ENCODE results near the gene C11orf58. TPM values are rescaled to one million over a fixed set of nuclear protein-coding genes. Genes with fewer than 3 reads are reported as not detected.

The C11orf58 gene
- total RNA-seq, 1 experiment from 2014 or later = 157 TPM

DNA sequence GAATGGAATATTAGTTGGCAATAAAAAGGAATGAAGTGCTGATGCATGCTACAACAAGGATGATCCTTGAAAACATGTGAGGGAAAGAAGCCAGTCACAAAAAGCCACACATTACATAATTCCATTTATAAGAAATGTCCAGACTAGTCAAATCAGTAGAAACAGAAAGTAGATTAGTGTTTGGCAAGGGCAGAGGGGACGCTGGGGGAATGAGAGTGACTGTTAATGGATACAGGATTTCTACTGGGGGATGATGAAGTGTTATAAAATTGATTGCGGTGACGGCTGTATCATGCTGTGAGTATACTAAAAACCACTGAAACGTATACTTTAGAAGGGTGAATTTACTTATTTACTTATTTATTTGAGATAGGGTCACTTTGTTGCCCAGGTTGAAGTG, 57.9 kb downstream of the C11orf58 start:
- intact Hi-C loops (cut with micrococcal nuclease; ENCODE audit: unreplicated experiment) = no loop called here
- H3K36me3 Mint-ChIP-seq (ENCODE audit: insufficient read depth, unreplicated experiment) = peaks cover 63% of the 10 kb centered on the region
- CTCF ChIA-PET = no interaction called here
- peaks cover 9% of the 10 kb centered on the region for H3K4me1 Mint-ChIP-seq (ENCODE audit: low read depth, unreplicated experiment)
- BruUV-seq (replicated peaks) = no TSS peak
- TF ChIP-seq, protein P1, sequence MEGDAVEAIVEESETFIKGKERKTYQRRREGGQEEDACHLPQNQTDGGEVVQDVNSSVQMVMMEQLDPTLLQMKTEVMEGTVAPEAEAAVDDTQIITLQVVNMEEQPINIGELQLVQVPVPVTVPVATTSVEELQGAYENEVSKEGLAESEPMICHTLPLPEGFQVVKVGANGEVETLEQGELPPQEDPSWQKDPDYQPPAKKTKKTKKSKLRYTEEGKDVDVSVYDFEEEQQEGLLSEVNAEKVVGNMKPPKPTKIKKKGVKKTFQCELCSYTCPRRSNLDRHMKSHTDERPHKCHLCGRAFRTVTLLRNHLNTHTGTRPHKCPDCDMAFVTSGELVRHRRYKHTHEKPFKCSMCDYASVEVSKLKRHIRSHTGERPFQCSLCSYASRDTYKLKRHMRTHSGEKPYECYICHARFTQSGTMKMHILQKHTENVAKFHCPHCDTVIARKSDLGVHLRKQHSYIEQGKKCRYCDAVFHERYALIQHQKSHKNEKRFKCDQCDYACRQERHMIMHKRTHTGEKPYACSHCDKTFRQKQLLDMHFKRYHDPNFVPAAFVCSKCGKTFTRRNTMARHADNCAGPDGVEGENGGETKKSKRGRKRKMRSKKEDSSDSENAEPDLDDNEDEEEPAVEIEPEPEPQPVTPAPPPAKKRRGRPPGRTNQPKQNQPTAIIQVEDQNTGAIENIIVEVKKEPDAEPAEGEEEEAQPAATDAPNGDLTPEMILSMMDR (IDR thresholded peaks at IDR 0.05; ENCODE audit: unreplicated experiment) = no peak
- no peaks in the 10 kb centered on the region for H3K27me3 Mint-ChIP-seq (ENCODE audit: unreplicated experiment)
- H3K9me3 Mint-ChIP-seq (ENCODE audit: low read depth, unreplicated experiment) = no peaks in the 10 kb centered on the region
- no peak overlapping the region for H3K27ac Mint-ChIP-seq (ENCODE audit: unreplicated experiment)
- no peak for DNase-seq
- H3K4me3 Mint-ChIP-seq (ENCODE audit: low read depth, unreplicated experiment) = no peak overlapping the region

DNA sequence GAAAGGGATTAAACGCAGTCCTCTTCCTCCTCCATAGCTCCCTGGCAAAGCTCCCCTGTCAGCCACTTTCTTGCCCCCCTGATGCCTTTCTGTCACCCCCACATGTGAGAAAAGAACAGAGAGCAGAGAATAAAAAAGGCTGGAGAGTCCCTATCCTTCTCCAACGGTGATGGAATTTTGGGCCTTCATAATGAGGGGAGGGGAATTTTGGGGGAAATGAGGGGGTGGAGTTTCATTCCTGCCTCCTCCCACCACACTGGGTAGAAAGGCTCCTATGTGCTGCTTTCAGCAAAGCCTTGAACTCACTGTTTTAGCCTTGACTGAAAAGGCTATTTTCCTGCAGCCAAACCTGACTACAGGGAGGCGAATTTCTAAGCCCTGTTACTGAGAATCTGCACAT, 59.3 kb downstream of the C11orf58 start:
- no peak overlapping the region for H3K27ac Mint-ChIP-seq (ENCODE audit: unreplicated experiment)
- CTCF ChIA-PET = no interaction called here
- H3K4me3 Mint-ChIP-seq (ENCODE audit: low read depth, unreplicated experiment) = no peak overlapping the region

DNA sequence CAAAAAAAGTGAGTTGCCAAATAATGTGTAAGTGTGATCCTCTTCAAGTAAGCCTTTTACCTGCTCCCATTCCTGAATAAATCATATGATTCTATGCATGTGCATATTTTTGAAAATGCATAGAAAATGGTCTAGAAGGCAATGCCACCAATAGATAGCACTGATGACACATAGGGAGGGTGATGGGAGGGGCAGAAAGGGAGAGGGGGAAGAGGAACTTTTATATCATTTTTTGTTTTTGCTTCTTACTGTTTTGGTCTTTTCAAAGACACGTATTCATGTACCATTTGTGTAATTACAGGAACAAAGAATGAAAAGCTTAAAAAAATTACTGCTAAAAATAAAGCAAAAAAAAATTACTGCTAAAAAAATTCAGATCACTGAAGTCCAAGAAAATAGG, 60.8 kb downstream of the C11orf58 start:
- intact Hi-C loops (cut with micrococcal nuclease; ENCODE audit: unreplicated experiment) = no loop called here
- DNase-seq = no peak
- Mint-ChIP-seq H3K4me3 (ENCODE audit: low read depth, unreplicated experiment) (no peak overlapping the region), H3K27ac (ENCODE audit: unreplicated experiment) (no peak overlapping the region), H3K9me3 (ENCODE audit: low read depth, unreplicated experiment) (no peaks in the 10 kb centered on the region), H3K27me3 (ENCODE audit: unreplicated experiment) (no peaks in the 10 kb centered on the region), H3K4me1 (ENCODE audit: low read depth, unreplicated experiment) (peaks cover 4% of the 10 kb centered on the region), H3K36me3 (ENCODE audit: insufficient read depth, unreplicated experiment) (peaks cover 52% of the 10 kb centered on the region)
- BruUV-seq (replicated peaks) = no TSS peak
- CTCF ChIA-PET = interaction anchor here (0.5 kb wide), 1 partner anchor 249 kb away, joined by 3 read pairs; no protein-coding TSS in a partner anchor
- TF ChIP-seq, protein P1 (IDR thresholded peaks at IDR 0.05; ENCODE audit: unreplicated experiment) = no peak

More for the DNA sequence above, 59.3 kb downstream of the C11orf58 start:
- DNase-seq = no peak
- Mint-ChIP-seq H3K36me3 (ENCODE audit: insufficient read depth, unreplicated experiment) (peaks cover 61% of the 10 kb centered on the region), H3K9me3 (ENCODE audit: low read depth, unreplicated experiment) (no peaks in the 10 kb centered on the region), H3K27me3 (ENCODE audit: unreplicated experiment) (no peaks in the 10 kb centered on the region), H3K4me1 (ENCODE audit: low read depth, unreplicated experiment) (no peaks in the 10 kb centered on the region)
- no TSS peak for BruUV-seq (replicated peaks)
- intact Hi-C loops (cut with micrococcal nuclease; ENCODE audit: unreplicated experiment) = no loop called here
- TF ChIP-seq, protein P1 (IDR thresholded peaks at IDR 0.05; ENCODE audit: unreplicated experiment) = no peak

DNA sequence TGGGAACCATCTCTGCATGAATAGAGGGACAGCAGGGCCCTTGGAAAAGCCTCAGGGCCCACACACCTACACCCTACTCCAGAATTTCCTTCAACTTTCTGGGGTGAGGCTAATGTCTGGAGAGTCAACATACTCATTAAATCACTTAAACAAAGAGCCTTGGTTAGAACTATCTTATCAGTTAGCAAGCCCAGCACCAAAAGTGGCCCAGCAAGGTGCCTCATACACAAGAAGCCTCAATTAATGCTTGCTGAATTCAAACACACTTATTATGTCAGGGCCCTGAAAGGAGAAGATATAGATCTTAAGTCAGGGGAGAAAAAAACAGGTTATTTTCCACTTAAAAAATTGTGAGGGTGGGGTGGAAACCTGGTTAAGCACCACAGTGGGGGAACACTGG, 61.4 kb downstream of the C11orf58 start:
- Mint-ChIP-seq H3K4me3 (ENCODE audit: low read depth, unreplicated experiment) (no peak overlapping the region), H3K27ac (ENCODE audit: unreplicated experiment) (no peak overlapping the region), H3K36me3 (ENCODE audit: insufficient read depth, unreplicated experiment) (peaks cover 49% of the 10 kb centered on the region), H3K9me3 (ENCODE audit: low read depth, unreplicated experiment) (no peaks in the 10 kb centered on the region), H3K27me3 (ENCODE audit: unreplicated experiment) (no peaks in the 10 kb centered on the region), H3K4me1 (ENCODE audit: low read depth, unreplicated experiment) (peaks cover 8% of the 10 kb centered on the region)
- intact Hi-C loops (cut with micrococcal nuclease; ENCODE audit: unreplicated experiment) = no loop called here
- DNase-seq = no peak
- BruUV-seq (replicated peaks) = no TSS peak
- TF ChIP-seq, protein P1 (IDR thresholded peaks at IDR 0.05; ENCODE audit: unreplicated experiment) = no peak
- CTCF ChIA-PET = no interaction called here

Measured in Calu3 (cell line).